Muscle layer of duodenum (tissue), 2 donors: ENCODE measurements around the gene OXCT2.

Source experiments
- H3K27ac ChIP-seq: one replicate; pipeline ENCODE4 v1.7.0; 2013; ENCODE audit warnings: mild to moderate bottlenecking, low read length
- H3K27me3 ChIP-seq: one replicate; pipeline ENCODE4 v1.7.0; 2013; ENCODE audit warnings: low read depth, mild to moderate bottlenecking, control low read depth, low read length
- H3K36me3 ChIP-seq, 2 donors: one replicate each; pipeline ENCODE4 v1.7.0; 2013; ENCODE audit warnings: low read length in 2 of 2, control low read depth in 1 of 2, mild to moderate bottlenecking in 1 of 2; ENCODE audit not compliant: insufficient read depth in 2 of 2, control insufficient read depth in 1 of 2
- H3K4me1 ChIP-seq, 2 donors: one replicate each; pipeline ENCODE4 v1.7.0; 2013; ENCODE audit warnings: low read length in 2 of 2, mild to moderate bottlenecking in 2 of 2, control low read depth in 1 of 2, moderate library complexity in 1 of 2; ENCODE audit not compliant: insufficient read depth in 2 of 2, control insufficient read depth in 1 of 2
- H3K4me3 ChIP-seq, 2 donors: one replicate each; pipeline ENCODE4 v1.7.0; 2013; ENCODE audit warnings: low read length in 2 of 2, low read depth in 1 of 2, mild to moderate bottlenecking in 1 of 2
- H3K9me3 ChIP-seq, 2 donors: one replicate each; pipeline ENCODE4 v1.7.0; 2013; ENCODE audit warnings: low read length in 2 of 2, control low read depth in 1 of 2, mild to moderate bottlenecking in 1 of 2; ENCODE audit not compliant: control insufficient read depth in 1 of 2
- donor health status: healthy.

Gene OXCT2

DNA sequence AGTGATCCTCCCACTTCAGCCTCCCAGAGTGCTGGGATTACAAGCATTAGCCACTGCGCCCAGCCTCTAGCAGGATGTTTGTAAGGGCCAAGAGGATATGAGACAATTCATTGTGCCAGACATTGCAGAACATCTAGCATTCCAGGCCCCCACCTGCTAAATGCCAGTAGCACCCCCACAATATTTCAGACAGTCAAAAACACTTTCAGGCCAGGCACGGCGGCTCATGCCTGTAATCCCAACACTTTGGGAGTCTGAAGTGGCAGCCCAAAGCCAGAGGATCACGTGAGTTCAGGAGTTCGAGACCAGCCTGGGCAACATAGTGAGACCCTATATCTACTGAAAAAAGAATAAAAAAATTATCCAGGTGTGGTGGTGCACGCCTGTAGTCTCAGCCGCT is 19.6 kb downstream of the OXCT2 start:
- Histone ChIP-seq H3K27ac (no peak overlapping the region), H3K4me3 (no peak overlapping the region), H3K9me3 (no peaks in the 10 kb centered on the region), H3K36me3 (peaks cover 73 to 95% of the 10 kb centered on the region in 2 donors), H3K27me3 (no peaks in the 10 kb centered on the region), H3K4me1 (no peaks in the 10 kb centered on the region)

DNA sequence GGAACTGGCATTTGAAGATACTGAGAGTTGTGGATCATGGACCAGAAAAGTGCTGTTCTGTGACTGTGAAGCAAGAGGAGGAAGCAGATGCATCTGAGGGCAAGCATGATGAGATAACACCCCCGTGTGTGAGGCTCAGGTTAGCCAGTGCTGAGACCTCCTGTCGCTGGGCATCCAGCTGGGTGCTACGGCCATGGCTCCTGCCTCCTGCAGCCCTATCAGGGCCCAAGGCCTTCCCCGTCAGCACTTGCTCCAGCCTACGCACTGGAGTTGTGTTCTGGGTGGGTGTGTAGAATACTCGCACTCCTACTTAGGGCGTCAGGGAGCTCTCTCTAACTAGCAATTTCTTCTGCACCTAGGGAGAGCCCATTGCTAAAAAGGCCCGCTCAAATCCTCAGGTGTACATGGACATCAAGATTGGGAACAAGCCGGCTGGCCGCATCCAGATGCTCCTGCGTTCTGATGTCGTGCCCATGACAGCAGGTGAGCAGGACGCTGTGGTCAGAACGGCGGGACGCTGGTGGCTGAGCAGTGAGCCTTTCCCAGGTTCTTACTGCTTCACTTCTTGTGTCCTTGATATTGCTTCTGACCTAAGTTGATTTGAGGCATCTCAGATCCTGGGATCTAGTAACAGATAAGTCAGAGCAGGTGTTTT is 26.0 kb downstream of the OXCT2 start:
- H3K27ac ChIP-seq = no peak overlapping the region
- peaks cover 78 to 90% of the 10 kb centered on the region in 2 donors for H3K36me3 ChIP-seq
- no peak overlapping the region for H3K4me3 ChIP-seq
- H3K9me3 ChIP-seq = no peaks in the 10 kb centered on the region
- H3K27me3 ChIP-seq = no peaks in the 10 kb centered on the region
- peaks cover 0 to 4% of the 10 kb centered on the region in 2 donors for H3K4me1 ChIP-seq

DNA sequence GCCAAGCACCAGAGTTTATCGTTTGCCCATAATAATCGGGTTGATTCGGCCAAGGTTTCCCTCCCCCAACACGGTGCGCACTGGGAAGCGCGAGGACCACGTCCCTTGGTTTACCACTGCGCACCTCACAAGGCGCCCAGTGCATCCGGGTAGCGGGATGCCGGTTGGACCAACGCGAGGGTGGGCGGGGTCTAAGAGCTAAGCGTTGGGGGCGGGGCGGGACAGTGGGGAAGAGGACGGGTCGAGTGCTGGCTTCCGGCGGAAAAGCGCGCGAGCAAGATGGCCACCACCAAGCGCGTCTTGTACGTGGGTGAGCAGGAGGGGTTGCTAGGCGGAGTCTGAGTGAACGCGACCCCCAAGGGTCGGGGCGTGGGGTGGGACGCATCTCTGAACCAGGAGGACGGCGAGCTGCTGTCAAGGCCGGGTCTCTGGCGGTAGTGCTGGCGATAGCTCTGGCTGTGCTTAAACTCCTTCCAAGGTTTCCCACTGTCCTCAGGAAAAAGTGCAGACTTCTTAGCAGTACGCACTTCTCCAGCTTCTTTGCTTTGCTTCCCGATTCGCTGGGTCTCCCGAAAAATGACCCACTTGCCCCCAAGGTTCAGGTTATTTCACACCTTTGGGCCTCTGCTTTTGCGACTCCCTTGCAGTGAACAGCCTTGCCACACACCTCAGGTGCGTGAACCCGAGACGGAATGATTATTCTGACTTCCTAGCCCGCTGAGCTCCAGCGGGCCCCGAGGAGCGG is 32.4 kb downstream of the OXCT2 start, which contains the start of gene PPIE:
Gene PPIE (plus strand): TSS at position 261 of the 745 bp plus-strand sequence. CDS start 19 bp downstream, at position 280.
- Histone ChIP-seq H3K36me3 (peaks cover 27 to 31% of the 10 kb centered on the region in 2 donors), H3K9me3 (no peaks in the 10 kb centered on the region), H3K27me3 (no peaks in the 10 kb centered on the region), H3K4me3 (peak within 1 kb of the TSS; percentile 82 to 94), H3K27ac (peak within 1 kb of the TSS; percentile 57), H3K4me1 (peaks cover 8 to 17% of the 10 kb centered on the region in 2 donors)

- Histone ChIP-seq H3K9me3 (no peaks in the 10 kb centered on the region), H3K27me3 (no peaks in the 10 kb centered on the region), H3K4me3 (no peak overlapping the region), H3K36me3 (peaks cover 16 to 20% of the 10 kb centered on the region in 2 donors), H3K4me1 (peaks cover 8 to 24% of the 10 kb centered on the region in 2 donors), H3K27ac (no peak overlapping the region)
These were observed 33.5 kb downstream of the OXCT2 start for GRCh38 chr1:39737546-39738169.

GRCh38 chr1:39735731-39736130 is 35.4 kb downstream of the OXCT2 start:
- H3K27me3 ChIP-seq = no peaks in the 10 kb centered on the region
- H3K9me3 ChIP-seq = no peaks in the 10 kb centered on the region
- no peak overlapping the region for H3K4me3 ChIP-seq
- H3K36me3 ChIP-seq = peaks cover 2% of the 10 kb centered on the region in 2 donors
- no peak overlapping the region for H3K27ac ChIP-seq
- peaks cover 8 to 24% of the 10 kb centered on the region in 2 donors for H3K4me1 ChIP-seq

- Histone ChIP-seq H3K27ac (no peak overlapping the region), H3K36me3 (no peaks in the 10 kb centered on the region), H3K4me3 (no peak overlapping the region), H3K27me3 (peaks cover 12% of the 10 kb centered on the region), H3K9me3 (no peaks in the 10 kb centered on the region), H3K4me1 (peaks cover 0 to 10% of the 10 kb centered on the region in 2 donors)
These were observed 38.0 kb downstream of the OXCT2 start for GRCh38 chr1:39733161-39733560.

GRCh38 chr1:39732730-39733129 is 38.4 kb downstream of the OXCT2 start:
- Histone ChIP-seq H3K27me3 (peaks cover 16% of the 10 kb centered on the region), H3K27ac (no peak overlapping the region)

DNA sequence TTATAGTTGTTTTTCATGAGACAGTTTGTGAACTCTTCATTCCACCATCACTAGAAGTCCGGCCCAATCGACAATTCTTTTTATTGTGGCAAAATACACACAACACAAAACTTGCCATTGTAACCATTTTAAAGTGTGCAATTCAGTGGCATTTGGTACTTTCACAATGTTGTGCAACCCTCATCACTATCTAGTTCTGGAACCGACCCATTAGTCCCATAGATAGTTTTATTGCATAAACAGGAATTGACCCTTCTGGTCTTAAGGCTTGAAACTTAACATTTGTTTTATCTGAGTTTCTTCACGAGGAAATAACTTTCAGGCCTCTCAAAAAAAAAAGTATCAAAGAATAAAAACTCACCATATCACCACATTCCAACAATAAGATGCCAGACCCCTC is 41.3 kb downstream of the OXCT2 start:
- H3K4me1 ChIP-seq = peaks cover 0 to 10% of the 10 kb centered on the region in 2 donors
- H3K9me3 ChIP-seq = no peaks in the 10 kb centered on the region
- peaks cover 19% of the 10 kb centered on the region for H3K27me3 ChIP-seq
- H3K27ac ChIP-seq = no peak overlapping the region
- H3K36me3 ChIP-seq = no peaks in the 10 kb centered on the region
- no peak overlapping the region for H3K4me3 ChIP-seq

More at GRCh38 chr1:39732730-39733129, 38.4 kb downstream of the OXCT2 start:
- Histone ChIP-seq H3K4me1 (peaks cover 0 to 10% of the 10 kb centered on the region in 2 donors), H3K4me3 (no peak overlapping the region), H3K36me3 (no peaks in the 10 kb centered on the region), H3K9me3 (no peaks in the 10 kb centered on the region)

DNA sequence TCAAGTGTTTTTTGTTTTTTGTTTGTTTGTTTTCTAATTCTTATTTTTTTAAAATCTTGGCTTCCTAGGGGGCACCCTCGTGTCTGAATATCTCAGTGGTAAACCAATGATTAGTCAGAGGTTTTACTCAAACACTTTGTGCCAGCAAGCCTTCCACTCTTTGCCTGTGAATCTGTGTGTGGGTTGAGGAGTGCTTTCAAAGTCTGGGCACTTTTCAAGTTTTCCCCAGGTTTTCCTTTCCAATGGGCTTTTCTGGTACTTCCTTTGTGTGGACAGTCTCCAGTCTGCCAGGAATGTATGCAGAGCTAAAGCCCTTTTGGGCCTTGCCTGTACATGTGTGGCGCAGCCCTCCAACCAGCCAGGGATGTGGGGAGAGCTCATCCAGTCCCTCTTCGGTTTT is 42.1 kb downstream of the OXCT2 start:
- Histone ChIP-seq H3K27me3 (peaks cover 19% of the 10 kb centered on the region), H3K4me3 (no peak overlapping the region), H3K9me3 (no peaks in the 10 kb centered on the region), H3K36me3 (no peaks in the 10 kb centered on the region), H3K27ac (no peak overlapping the region), H3K4me1 (peaks cover 0 to 9% of the 10 kb centered on the region in 2 donors)

- Histone ChIP-seq H3K4me3 (no peak overlapping the region), H3K36me3 (no peaks in the 10 kb centered on the region), H3K27me3 (peaks cover 19% of the 10 kb centered on the region), H3K4me1 (no peaks in the 10 kb centered on the region), H3K9me3 (no peaks in the 10 kb centered on the region), H3K27ac (no peak overlapping the region)
These were observed 43.2 kb downstream of the OXCT2 start for GRCh38 chr1:39727932-39728317.

- H3K4me3 ChIP-seq = no peak overlapping the region
- no peaks in the 10 kb centered on the region for H3K4me1 ChIP-seq
- H3K9me3 ChIP-seq = no peaks in the 10 kb centered on the region
- peaks cover 19% of the 10 kb centered on the region for H3K27me3 ChIP-seq
- H3K27ac ChIP-seq = no peak overlapping the region
- H3K36me3 ChIP-seq = no peaks in the 10 kb centered on the region
These were observed 43.8 kb downstream of the OXCT2 start for GRCh38 chr1:39727221-39727931.
